ENCODE data around the gene NCF4. TPM values are rescaled to one million over a fixed set of nuclear protein-coding genes. Genes with fewer than 3 reads are reported as not detected.

Gene NCF4
- total and polyA plus RNA-seq, 9 of the 15 experiments (the other 6 are each of a cell fraction or from before 2014, with no cell fraction given) = 0.04 to 0.95 (median 0.33) TPM

- Histone ChIP-seq H3K9me3 (replicated peaks; ENCODE audit: control insufficient read depth, insufficient read depth, low read depth, low read length) (no peaks in the 10 kb centered on the region), H3K9me1 (ENCODE audit: control insufficient read depth, insufficient read depth, low read length) (no peaks in the 10 kb centered on the region), H3K36me3 (ENCODE audit: control insufficient read depth, insufficient read depth, low read length) (no peaks in the 10 kb centered on the region), H3K27me3 (ENCODE audit: control insufficient read depth in 2 of 2, insufficient read depth in 2 of 2, low read length in 2 of 2) (no peaks in the 10 kb centered on the region), H3K4me3 (no peak overlapping the region), H3K27ac (ENCODE audit: extremely low read depth, low read depth, low read length) (no peak overlapping the region), H3K4me2 (ENCODE audit: insufficient read depth, low read length) (no peak overlapping the region), H3K9ac (ENCODE audit: insufficient read depth in 1 of 2, low read depth in 2 of 2, low read length in 2 of 2) (no peak overlapping the region), H2AFZ (ENCODE audit: low read depth, low read length) (no peak overlapping the region), H4K20me1 (replicated peaks; ENCODE audit: control insufficient read depth, insufficient read depth, low read length) (no peaks in the 10 kb centered on the region), H3K4me1 (replicated peaks in 1 of 2; ENCODE audit: control insufficient read depth in 2 of 2, insufficient read depth in 2 of 2, low read length in 2 of 2) (peaks cover 0 to 4% of the 10 kb centered on the region in 2 experiments; a peak in 2 of 5 replicates), H3K79me2 (ENCODE audit: control insufficient read depth, insufficient read depth, low read length) (no peaks in the 10 kb centered on the region)
- BruUV-seq (replicated peaks) = no TSS peak
- DNase-seq (ENCODE audit: extremely low read depth in 1 of 4, low spot score in 3 of 4) = no peak
- 5% methylated on average over 5 of the region's 7 CpGs for WGBS (ENCODE audit: insufficient coverage, low coverage, missing lambda C conversion rate)
- intact Hi-C loops (cut with micrococcal nuclease) = no loop called here
- no peak for FAIRE-seq
- in situ Hi-C loops (cut with MboI) = no loop called here
- CTCF ChIA-PET (ENCODE audit: low intra/inter-chr PET ratio) = no interaction called here
- no peak for ATAC-seq
- TF ChIP-seq POLR2G (IDR thresholded peaks at IDR 0.05; ENCODE audit: low read depth, low read length) (no peak), E4F1 (CRISPR knock-in tag; IDR thresholded peaks at IDR 0.05; ENCODE audit: borderline replicate concordance) (no peak), MYNN (IDR thresholded peaks at IDR 0.05) (no peak), MYNN (CRISPR knock-in tag; IDR thresholded peaks at IDR 0.05) (no peak), YY1 (IDR thresholded peaks at IDR 0.05; ENCODE audit: borderline replicate concordance in 1 of 3, control insufficient read depth in 1 of 3, extremely low read depth in 1 of 3, insufficient read depth in 3 of 3, insufficient read length in 1 of 3, insufficient replicate concordance in 2 of 3, low read depth in 1 of 3, low read length in 2 of 3) (no peak), ZNF511 (CRISPR knock-in tag; IDR thresholded peaks at IDR 0.05) (no peak), PHF8 (IDR thresholded peaks at IDR 0.05; ENCODE audit: borderline replicate concordance, low read length) (no peak), KAT7 (CRISPR knock-in tag; IDR thresholded peaks at IDR 0.05; ENCODE audit: borderline replicate concordance) (no peak), HSF4 (CRISPR knock-in tag; IDR thresholded peaks at IDR 0.05; ENCODE audit: borderline replicate concordance) (no peak), ZNF764 (CRISPR knock-in tag; IDR thresholded peaks at IDR 0.05; ENCODE audit: low read depth) (no peak), MCM7 (IDR thresholded peaks at IDR 0.05) (no peak), ZBTB43 (CRISPR knock-in tag; IDR thresholded peaks at IDR 0.05) (no peak)
- POLR2A ChIA-PET = no interaction called here
These were observed 24.7 kb downstream of the NCF4 start for GRCh38 chr22:36885474-36885873.

Data from K562 (cell line).